OCI-M2 (cell line): ENCODE results near the gene PRR35.

Source experiments
- DNase-seq: peaks from one replicate; lab custom pipeline; 2025; ENCODE audit not compliant: unreplicated experiment; lab: John Stamatoyannopoulos, UW

PRR35 gene

DNA sequence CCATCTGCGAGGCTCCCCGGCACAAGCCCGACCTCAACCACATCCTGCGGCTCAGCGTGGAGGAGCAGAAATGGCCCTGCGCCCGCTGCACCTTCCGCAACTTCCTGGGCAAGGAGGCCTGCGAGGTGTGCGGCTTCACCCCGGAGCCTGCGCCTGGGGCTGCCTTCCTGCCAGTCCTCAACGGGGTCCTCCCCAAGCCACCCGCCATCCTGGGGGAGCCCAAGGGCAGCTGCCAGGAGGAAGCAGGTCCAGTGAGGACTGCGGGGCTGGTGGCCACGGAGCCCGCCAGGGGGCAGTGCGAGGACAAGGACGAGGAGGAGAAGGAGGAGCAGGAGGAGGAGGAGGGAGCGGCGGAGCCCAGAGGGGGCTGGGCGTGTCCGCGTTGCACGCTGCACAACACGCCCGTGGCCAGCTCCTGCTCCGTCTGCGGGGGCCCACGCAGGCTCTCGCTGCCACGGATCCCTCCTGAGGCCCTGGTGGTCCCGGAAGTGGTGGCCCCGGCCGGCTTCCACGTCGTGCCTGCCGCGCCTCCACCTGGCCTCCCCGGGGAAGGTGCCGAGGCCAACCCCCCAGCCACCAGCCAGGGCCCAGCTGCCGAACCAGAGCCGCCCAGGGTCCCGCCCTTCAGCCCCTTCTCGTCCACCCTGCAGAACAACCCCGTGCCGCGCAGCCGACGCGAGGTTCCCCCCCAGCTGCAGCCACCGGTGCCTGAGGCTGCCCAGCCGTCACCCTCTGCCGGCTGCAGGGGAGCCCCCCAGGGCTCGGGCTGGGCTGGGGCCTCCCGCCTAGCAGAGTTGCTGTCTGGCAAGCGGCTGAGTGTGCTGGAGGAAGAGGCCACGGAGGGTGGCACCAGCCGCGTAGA lies 13.1 kb upstream of the PRR35 start:
- DNase-seq, result no peak

DNA sequence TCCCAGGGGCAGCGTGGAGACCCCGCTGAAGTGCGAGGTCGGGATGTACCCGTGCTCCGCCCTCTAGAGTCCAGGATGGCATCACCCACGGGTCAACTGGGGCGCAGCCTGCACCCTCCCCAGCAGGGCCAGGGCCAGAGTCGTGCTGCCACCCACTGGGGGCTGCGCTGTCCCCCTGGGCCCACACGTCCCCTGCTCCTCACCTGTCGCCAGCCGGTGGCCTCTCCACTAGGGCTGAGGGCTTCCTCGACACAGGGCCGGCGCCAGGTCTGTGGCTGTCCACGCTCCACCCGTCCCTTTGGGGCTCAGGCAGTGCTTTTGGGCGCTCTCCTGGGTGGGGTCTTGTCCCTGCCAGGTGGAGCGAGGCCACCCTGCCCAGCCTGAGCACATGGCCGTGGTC lies 11.6 kb upstream of the PRR35 start:
- no peak for DNase-seq

DNA sequence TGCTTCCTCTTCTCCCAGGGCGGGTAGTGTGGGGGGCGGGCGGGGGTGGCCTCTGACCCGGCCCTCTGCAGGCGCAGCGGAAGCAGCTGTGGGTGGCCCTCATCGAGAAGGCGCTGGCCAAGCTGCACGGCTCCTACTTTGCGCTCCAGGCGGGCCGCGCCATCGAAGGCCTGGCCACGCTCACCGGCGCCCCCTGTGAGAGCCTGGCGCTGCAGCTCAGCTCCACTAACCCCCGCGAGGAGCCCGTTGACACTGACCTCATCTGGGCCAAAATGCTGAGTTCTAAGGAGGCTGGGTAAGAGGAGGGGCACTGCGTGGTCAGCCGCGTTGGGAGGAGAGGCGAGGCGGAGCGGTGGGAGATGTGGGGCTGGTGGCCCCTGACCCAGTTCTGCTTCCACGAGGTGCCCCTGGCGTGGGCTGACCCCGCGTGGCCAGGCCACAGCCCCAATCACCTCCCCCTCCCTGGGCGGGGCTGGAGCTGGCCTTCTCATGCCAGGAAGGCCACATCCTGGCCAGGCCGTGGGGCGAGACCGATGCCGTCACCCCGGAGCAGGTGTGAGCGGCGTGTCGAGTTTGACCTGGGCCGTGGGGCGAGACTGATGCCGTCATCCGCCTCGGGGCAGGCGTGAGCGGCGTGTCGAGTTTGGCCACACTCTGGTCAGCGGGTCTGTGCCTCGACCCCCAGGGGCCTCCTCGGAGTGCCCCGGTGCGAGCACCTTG lies 10.5 kb upstream of the PRR35 start:
- no peak for DNase-seq

DNA sequence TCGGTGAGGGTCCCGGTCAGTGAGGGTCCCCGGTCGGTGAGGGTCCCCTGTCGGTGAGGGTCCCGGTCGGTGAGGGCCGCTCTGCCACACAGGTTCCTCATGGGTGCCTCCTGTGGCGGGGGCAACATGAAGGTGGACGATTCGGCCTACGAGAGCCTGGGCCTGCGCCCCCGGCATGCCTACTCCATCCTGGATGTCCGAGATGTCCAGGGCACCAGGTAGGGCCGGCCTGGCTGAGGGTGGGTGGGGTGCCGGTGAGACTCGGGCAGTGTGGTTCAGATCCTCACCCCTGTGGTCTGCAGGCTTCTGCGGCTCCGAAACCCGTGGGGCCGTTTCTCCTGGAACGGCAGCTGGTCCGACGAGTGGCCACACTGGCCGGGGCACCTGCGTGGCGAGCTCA lies 9.0 kb upstream of the PRR35 start:
- no peak for DNase-seq

DNA sequence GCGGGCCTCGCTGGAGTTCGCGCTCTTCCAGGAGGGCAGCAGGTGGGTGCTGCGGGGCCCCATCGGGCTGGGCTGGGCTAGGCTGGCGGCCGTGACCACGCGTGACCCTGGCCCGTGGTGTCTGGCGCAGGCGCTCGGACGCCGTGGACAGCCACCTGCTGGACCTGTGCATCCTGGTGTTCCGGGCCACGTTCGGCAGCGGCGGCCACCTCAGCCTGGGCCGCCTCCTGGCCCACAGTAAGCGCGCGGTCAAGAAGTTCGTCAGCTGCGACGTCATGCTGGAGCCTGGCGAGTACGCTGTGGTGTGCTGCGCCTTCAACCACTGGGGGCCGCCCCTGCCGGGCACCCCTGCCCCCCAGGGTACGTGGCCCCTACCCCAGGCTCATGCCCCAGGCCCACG lies 8.0 kb upstream of the PRR35 start:
- DNase-seq, result no peak

DNA sequence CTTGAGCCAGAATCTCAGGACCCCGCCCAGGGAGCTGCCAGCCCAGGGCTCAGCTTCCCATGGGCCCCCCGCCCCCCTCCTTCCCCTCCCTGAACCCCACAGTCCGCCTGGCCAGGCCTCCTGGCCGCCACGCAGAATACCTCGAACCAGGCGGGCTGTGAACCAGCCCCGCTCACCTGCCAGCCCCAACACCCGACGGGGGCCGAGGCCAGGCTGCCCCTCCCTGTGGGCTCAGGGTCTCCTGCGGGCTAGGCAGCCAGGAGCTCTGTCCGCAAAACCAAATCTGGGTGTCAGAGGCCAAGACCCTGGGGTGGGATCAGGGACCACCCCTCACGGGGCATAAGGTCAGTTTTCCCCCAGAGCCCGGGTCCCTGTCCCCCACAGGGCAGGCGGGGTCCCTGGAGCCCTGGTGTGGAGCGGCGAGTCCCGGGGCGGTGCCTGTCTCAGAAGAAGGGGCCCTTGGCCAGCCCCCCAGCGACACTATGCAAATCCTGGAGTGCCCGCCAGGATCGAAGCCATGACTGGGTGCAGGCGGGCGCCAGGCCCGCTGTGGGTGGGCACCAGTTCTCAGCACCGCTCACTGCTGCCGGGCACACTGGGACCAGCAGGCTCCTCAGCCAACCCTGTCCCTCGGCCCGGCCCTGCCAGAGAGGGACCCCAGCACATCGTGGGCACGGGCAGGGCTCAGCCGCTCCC lies 6.4 kb upstream of the PRR35 start:
- DNase-seq, result no peak

DNA sequence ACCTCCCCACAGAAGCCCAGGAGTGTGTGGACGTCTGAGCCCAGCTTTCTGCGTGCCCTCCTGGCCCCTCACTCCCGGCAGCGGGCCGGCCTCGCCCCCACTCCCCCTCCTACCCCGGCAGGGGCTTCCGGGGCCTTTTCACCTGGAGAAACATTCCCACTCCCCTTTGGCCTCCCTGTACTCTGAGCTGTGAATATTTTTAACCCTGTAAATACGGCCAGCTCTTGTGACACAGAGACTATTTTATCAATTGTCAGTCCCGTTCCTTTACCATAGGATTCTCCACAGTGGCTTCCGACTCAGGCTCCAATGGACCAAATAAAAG lies 5.9 kb upstream of the PRR35 start:
- no peak for DNase-seq

DNA sequence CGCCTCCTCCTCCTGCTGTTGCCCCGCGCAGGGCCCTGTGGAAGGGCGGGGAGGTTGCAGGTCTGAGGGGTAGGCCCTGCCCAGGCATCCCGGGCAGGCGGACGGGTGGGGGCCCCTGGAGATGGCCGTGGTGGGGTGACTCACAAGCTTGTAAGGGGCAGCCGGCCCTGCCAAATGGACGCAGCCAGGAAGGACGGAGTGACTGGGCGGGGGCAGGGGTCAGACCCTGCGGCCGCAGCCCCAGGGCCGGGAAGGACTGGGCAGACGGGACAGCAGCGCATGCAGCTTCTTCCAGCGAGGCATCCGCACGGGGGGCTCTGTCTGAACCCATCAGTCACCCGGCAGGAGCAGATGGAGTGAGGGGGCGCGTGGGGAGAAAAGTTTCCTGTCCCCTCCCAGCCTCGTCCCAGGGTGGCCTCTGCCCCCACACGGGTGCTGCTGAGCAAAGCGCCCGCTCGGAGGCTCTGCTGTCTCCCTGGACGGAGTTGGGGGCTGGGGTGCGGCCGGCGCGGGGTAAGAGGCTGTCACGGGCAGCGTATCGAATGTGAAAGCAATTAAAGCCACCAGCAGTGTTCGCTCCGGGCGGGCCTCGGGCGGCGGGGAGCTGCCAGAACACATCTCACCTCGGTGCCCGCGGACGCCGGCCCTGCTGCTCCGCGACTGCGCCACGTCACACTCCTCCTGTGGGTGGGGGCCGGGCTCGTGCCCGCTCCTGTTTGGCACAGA lies 5.4 kb upstream of the PRR35 start:
- DNase-seq, result no peak

DNA sequence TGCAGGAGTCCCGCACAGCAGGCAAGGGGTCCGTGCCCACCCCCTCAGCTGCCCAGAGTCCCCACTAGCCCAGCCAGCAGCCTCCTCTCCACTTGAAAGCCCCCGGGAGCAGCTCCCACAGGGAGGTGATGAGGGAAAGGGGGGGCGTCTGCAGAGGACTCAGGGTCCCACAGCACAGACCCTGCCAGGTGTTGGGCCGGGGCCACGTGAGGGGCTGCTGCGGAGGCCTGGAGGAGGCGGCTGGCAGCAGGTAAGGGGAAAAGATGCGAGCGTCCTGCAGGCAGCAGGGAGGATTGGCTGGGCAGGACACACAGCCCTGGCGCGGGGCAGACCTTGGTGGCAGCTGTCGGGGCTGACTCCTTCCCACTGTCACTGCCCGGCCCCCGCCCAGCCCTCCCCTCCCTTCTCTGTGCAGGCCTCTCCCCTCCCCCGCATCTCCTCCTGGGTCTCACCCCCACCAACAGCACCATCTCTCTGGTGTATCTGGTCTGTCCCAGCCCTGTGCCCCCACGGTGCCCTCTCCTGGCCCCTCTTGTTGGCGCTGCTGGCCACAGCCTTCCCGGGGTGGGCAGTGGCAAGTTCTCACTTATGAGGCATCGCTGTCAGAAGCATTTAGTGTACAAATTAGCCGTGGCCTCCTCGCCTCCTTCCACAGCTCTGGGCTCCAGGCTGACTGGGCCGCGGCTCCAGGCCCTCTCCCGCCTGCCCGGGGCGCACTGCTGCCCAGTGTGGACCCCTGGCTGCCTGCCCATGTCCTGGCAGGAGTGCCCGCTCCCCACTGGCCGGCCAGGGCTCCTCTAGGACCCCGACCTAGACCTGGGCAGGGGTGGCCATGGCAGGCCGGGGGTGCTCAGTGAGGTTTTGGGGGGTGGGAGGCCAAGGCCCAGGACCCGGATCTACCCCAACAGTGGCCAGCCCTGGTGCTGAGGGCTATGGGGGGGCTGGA lies 4.4 kb upstream of the PRR35 start:
- DNase-seq, result no peak

DNA sequence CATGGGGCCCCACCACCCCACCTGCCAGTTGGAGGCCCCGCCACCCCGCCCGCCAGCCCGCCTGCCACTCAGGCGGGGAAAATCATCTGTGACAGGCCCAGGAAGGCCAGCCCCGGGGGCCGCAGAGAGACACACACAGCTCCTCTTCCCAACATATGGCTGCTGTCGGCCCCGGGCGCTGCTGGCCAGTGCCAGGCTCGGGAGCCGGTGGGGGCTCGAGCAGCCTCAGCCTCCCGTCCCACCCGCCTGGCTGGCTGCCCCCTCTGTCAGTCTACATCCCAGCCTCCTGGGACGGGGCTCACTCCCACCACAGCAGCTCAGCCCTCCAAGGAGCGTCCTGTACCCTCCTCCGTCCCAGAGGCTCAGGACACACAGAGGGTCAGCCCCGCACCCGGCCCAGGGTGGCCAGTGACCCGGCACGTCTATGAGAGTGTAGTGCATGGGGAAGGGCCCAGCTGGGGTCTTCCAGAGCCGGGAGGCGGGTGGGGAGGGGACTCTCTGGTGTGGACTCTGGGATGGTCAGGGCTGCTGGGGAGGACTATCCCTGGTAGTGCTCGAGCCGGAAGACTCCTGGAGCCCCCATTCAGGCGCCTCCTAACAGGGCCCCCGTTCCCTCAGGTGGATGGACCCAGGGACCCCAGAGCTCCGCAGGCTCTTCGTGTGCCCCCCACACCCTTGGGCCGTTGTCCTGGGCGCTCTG lies 3.6 kb upstream of the PRR35 start:
- DNase-seq, result no peak

DNA sequence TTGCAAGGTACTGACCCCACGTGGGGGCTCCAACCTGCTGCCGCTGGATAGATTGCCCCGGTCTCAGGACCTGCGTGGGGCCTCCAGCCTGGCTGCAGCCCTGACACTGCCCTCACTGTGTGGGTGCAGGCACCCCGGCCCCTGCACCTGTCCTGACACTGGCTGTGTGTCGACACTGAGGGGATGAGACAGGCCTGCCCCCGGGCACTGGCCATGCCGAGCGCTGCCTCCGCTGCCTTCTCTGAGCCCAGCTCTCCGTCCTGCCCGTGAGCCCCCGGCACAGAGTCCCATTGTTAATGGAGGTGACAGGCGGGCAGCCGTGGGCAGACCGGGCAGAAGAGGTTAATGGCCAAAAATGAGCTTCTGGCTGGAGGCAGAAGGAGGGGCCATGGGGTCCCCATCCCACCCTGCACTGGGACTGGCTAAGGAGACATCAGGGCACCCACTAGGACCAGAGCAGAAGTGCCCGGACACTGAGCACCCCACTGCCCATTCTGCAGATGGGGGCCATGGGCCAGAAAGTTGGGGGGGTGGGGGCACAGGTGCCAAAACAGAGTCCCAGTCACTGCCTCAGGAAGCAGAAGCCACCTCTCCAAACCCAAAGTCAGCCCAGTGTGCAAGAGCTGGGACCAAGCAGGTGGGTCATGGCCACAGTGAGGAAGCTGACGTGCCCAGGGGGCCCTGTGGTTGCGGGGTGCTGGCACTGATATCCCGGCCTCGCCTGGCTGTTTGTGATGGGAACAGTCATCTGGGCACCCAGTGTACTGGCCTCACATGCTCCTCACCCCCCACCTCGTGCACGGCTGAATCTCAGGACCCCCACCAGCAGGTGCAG lies 2.5 kb upstream of the PRR35 start:
- no peak for DNase-seq

DNA sequence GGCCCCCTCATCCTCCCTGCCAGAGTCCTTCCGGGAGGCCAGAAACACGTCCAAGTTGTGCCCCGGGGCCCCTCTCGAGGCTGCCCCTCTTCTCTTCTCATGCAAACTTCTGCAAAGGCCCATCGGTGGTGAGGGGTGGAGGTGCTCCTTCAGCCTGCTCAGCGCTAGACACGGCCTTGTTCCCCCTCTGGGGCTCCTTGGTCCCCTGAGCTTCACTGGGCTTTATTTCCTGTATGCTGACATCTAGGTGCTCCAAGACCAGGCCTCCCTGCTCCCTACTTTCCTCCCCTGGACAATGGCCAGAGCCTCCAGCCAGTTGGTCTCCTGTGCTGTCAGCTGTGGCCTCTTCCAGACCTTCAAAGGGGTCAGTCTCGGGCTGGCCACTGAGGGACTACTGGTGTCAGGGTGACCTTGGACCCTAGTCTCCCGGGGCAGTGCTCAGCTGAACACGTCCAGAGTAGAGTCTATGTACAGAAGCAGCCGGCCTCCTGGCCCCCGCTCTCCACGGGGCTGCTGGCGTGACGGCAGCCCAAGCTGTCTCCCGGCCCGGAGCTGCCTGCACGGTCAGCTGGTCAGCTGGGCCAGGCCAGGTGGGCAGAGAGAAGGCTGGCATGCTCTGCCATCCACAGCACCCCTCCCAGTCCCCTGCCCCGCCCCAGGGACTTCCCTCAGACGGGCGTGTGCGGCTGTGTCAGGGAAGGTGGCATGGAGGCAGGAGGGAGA lies 1.7 kb upstream of the PRR35 start:
- no peak for DNase-seq

DNA sequence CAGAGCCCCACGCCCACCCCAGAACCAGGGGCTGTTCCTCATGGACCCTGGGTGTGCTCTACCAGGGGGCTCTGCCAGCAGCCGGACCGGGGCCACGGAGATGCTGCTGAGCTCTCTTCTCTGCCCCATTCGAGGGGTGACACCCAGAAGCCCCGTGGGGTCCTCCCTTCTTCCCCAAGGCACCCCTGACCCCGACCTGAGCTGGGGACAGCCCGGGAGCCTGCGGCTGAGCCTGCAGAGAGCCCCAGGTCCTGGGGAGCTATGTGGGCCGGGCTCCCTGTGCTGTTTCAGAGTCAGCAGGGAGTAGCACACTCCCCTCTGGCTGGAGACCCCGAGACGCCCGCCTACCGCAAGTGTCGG lies 1.2 kb upstream of the PRR35 start:
- no peak for DNase-seq

DNA sequence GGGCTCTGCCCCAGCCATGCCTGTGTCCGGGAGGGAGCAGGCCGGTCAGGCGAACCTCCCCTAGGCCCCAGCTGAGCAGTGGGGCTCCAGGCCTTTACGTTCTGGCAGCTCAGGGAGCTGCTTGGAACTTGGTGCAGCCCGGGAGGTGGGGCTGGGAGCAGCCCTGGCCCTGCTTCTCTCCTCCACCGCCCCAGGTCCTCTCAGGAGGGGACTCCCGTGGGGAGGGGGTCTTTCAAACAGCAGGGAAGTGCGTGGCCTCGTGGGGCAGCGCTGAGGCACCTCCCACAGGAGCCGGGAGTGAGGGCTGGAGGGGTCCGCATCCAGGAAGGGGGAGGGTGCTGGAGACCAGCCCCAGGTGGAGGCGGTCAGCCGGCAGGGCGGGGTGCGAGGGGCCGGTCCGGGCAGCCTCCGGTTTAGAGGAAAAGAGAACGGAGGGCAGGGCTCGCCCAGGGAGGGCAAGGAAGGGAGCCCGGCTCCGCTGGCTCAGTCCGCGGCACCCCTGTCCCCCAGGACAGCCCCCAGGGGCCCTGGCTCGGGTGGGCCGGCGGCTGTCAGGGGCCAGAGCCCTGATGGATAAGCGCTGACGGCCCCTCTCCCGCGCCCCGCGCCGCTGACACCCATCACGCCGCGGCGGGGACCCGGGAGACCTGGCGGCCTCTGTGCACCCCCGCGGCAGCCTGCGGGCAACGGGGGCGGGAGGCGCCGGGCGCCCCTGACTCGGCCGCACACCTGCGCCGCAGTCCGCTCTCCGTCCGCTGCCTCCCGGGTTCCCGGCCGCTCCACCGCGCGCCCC lies 587 bp upstream of the PRR35 start:
- no peak for DNase-seq

DNA sequence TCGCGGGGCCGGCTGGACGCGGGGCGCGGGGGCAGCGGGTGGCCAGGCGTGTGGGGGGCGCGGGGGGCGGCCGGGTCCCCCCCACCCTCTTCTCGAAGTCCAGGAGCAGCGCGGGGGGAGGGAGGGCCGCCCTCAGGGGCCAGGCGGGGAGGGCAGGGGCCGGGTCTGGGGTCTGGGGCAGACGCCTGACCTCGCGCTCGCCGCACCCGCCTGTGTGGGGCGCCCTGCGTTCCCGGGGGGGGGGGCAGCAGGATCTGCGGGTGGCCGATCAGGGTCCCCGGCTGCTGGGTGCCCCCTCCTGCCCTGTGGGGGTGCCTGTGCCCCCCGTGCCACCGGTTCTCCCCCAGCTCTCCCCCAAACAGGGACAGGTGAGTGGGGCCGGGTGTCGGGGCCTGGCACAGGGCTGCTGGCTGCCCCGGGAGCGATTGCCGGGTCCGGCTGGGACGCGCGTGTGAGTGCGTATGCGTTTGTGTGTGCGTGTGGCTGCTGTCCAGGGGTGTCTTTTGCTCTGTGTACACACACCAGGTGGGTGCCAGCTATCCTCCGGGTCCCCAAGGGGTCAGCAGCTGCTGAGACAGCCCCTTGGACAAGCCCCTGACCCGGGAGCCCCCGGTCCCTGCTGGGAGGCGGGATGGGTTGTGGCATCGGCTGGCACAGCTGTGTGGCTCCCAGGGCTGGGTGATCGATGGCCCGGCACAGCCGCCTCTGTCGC lies 663 bp downstream of the PRR35 start:
- DNase-seq, result no peak

DNA sequence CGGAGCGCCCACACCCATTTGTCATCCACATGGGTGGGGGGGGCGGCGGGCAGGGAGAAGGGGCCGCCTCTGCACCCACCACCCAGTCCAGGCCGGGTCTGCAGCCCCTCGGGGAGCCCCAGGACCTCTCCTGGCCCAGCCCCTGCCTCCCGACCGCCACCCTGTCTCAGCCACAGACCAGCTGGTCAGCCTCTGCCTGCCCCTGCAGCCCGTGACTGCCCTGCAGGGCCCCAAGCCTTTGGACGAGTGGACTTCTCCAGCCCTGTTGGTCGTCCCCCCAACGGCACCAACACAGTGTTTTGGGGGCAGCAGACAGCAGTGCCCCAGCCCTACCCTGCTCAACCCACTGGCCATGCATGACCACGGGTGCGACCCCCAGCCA lies 1.2 kb downstream of the PRR35 start:
- DNase-seq, result no peak
